DOHH2 (cell line): ENCODE measurements around the gene TAF1D.
"Not testable (repeated sequence)": the region's sequence is repeated elsewhere in the genome, so short reads cannot be mapped to it uniquely, and the experiment has no call there.

Experiments
- CTCF ChIP-seq: fragments of 200-600 bp; sonication (generic); IDR thresholded peaks from one replicate; pipeline ENCODE4 v1.5.1; 2014; ENCODE audit warnings: antibody characterized with exemption, mild to moderate bottlenecking, low read depth, low read length; ENCODE audit not compliant: poor library complexity, severe bottlenecking
- EZH2phosphoT487 ChIP-seq: fragments of 200-600 bp; sonication (generic); IDR thresholded peaks from 2 replicates; pipeline ENCODE4 v1.6.1; 2017; ENCODE audit warnings: borderline replicate concordance, mild to moderate bottlenecking, antibody characterized with exemption, low read length, moderate library complexity, mixed read lengths

GRCh38 chr11:93759123-93759522, 17.8 kb upstream of the TAF1D start:
- TF ChIP-seq EZH2phosphoT487, CTCF: not testable (repeated sequence)
